Activated naive CD8-positive, alpha-beta T cell treated with anti-CD3 and anti-CD28 coated beads for 36 hours (primary cell): ENCODE results near the gene NAA38. TPM values are rescaled to one million over a fixed set of nuclear protein-coding genes. Genes with fewer than 3 reads are reported as not detected.

Experiments used
- DNase-seq: peaks from one replicate; pipeline ENCODE4 v3.0.0; 2021
- H3K27ac Mint-ChIP-seq: one replicate; pipeline ENCODE4 v1.8.0; 2022; ENCODE audit warnings: mild to moderate bottlenecking, moderate library complexity, mixed read lengths
- H3K27me3 Mint-ChIP-seq: one replicate; pipeline ENCODE4 v1.8.0; 2022; ENCODE audit warnings: mild to moderate bottlenecking, mixed read lengths
- H3K36me3 Mint-ChIP-seq: one replicate; pipeline ENCODE4 v1.8.0; 2021; ENCODE audit warnings: mild to moderate bottlenecking, mixed read lengths
- H3K4me1 Mint-ChIP-seq: one replicate; pipeline ENCODE4 v1.8.0; 2021; ENCODE audit warnings: mixed read lengths
- H3K4me3 Mint-ChIP-seq: one replicate; pipeline ENCODE4 v1.8.0; 2022; ENCODE audit warnings: mild to moderate bottlenecking, moderate library complexity, mixed read lengths
- H3K9me3 Mint-ChIP-seq: one replicate; pipeline ENCODE4 v1.8.0; 2022; ENCODE audit warnings: mixed read lengths
- total RNA-seq, 2 experiments: library from RNA; stranded (reverse); gene quantifications; one replicate each; pipeline ENCODE4 v1.2.3, GENCODE V29; 2021

Gene NAA38
- total RNA-seq, 2 experiments from 2014 or later: 65.2 to 66.6 TPM

DNA sequence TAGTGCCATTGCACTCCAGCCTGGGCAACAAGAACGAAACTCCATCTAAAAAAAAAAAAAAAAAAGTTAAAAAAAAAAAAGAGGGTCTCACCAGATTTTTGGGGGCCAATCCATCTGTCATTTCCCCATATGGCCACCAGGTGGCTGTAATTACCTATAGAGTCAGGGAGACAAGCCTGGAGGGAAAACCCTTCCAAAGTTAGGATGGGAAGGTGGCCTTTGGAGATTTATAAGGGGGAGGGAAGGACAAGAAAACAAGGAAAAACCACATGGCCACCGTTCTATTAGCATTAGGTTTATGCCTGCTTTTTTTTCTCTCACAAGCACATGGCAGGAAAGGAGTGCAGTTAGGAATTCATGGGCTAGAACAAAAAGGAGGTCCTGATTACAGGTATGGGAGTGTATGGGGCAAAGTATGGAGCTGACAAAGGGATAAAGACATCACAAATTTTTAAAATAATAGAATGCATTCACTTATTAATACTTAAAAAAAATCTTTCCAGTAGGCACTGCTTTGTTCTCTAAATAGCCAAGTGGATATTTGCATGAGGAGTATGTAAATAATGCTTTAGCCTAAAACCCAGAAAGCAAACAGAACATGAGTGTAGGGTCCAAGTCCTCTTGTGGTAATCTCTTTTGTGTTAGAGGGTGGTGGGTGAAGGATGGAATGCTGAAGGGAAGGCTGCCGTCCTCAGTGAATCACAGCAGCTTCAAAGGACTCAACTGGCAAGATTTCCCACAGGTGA, 5.5 kb upstream of the NAA38 start:
- Mint-ChIP-seq H3K4me1 (peaks cover 25% of the 10 kb centered on the region), H3K36me3 (peaks cover 21% of the 10 kb centered on the region), H3K4me3 (no peak overlapping the region), H3K27me3 (no peaks in the 10 kb centered on the region), H3K27ac (no peak overlapping the region), H3K9me3 (peaks cover 2% of the 10 kb centered on the region)
- DNase-seq: peak; percentile 45

DNA sequence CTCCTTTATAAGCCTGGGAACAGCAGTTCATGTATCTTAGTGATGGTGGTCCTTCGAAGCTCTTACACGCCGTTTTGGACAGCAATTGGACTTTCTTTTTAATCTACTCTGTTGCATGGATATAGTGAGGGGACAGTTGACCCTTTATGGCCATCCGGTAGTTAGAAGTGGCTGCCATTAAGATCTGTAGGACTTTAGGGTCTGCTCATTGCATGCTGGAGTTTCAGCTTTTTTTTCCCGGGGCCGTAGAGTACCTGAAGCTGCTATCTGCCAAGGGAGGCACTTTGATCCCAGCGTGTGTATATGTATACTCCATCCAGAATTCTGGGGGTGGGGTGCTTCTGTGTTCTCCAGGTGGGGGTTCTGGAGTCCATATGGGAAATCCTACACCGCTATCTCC, 1.7 kb upstream of the NAA38 start:
- Mint-ChIP-seq H3K9me3 (no peaks in the 10 kb centered on the region), H3K4me1 (peaks cover 20% of the 10 kb centered on the region), H3K36me3 (peaks cover 5% of the 10 kb centered on the region), H3K27me3 (no peaks in the 10 kb centered on the region), H3K4me3 (no peak overlapping the region), H3K27ac (no peak overlapping the region)
- DNase-seq: no peak

DNA sequence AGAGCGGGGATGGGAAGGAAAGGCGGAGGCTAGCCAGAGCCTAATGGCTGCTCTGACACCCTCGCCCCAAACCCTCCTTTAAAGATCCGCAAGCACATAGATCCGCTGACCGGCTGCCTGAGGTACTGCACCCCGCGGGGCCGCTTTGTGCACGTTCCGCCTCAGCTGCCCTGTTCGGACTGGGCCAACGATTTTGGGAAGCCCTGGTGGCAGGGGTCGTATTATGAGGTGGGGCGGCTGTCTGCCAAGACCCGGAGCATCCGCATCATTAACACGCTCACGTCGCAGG, 1.1 kb upstream of the NAA38 start:
- peak; percentile 47 for DNase-seq
- Mint-ChIP-seq H3K27me3 (no peaks in the 10 kb centered on the region), H3K4me3 (no peak overlapping the region), H3K4me1 (peaks cover 24% of the 10 kb centered on the region), H3K27ac (no peak overlapping the region), H3K36me3 (peaks cover 5% of the 10 kb centered on the region), H3K9me3 (no peaks in the 10 kb centered on the region)

DNA sequence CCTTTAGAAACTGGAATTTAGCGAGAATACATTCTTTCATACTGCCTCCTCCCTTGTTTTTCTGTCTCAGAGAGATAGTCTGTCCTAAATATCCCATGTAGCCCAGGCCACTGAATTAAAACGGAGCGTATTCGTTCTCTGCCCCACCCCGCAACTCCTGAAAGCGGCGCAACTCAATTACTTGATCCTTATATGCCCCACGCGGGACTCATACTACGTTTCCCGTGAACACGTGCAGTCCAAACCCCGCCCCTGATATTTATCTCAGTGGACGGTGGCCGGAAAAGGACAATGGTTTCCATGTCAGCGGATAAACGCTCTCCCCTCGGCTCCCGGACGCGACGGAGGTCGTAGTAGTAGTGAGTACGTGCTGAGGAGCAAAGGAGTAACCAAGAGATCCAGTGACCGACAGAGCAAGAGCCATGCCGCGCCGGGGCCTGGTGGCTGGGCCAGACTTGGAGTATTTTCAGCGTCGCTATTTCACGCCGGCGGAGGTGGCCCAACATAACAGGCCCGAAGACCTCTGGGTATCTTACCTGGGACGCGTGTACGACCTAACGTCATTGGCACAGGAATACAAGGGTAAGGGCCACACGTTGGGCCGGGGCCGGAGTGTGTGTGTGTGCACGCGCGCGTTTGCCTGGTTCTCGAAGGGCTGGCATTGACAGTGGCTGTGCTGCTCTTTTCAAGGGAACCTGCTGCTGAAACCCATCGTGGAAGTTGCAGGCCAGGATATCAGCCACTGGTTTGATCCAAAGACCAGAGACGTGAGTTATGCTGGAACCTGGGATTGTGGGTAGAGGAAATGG, 558 bp upstream of the NAA38 start, which contains the start of gene CYB5D1:
CYB5D1 (plus strand) TSS at position 291 of the 809 bp plus-strand sequence; CDS start at position 423, 132 bp downstream.
- no peaks in the 10 kb centered on the region for H3K27me3 Mint-ChIP-seq
- peaks cover 24% of the 10 kb centered on the region for H3K4me1 Mint-ChIP-seq
- H3K36me3 Mint-ChIP-seq: peaks cover 7% of the 10 kb centered on the region
- no peak within 1 kb of the TSS for H3K4me3 Mint-ChIP-seq
- DNase-seq: peak; percentile 85
- no peaks in the 10 kb centered on the region for H3K9me3 Mint-ChIP-seq
- H3K27ac Mint-ChIP-seq: no peak within 1 kb of the TSS

DNA sequence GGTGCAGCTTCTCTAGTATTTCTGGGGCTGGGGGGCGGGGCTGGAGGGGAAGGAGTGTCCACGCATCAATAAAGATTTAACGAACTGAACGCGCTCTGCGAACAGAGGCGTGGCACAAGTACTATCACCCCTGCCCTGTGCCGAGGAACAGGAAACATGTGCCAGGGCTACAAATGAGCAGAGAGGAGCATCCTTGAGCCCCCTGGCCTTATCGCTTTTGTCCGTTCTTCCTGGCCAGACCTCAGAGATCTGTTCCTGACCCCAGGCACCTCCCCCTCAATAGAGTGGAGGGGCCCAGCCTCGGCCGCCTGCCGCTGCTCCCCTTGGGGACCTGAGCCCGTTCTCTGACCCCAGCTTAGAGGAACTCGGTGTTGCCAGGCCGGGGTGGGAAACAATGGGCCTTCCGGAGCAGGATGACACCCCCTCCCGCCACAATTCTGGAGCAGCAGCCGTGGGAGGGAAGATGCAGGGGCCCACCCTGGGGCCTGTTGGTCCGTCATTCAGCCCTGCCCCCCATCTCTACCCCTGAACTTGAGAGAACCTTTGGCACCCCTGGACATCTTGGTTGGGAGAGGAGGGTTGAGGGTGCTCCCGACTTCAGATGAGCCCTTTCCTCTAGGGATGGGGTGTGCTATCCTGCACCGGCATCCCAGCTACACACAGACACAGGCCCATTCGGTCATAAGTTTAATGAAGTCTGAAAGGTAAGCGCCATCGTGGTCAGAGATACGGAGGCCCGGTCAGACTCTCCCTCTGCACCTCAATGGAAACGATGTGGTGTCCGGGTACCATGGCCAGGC, 1.1 kb downstream of the NAA38 start:
- no peak overlapping the region for H3K27ac Mint-ChIP-seq
- H3K4me3 Mint-ChIP-seq: no peak overlapping the region
- peaks cover 30% of the 10 kb centered on the region for H3K4me1 Mint-ChIP-seq
- DNase-seq: no peak
- H3K9me3 Mint-ChIP-seq: no peaks in the 10 kb centered on the region
- peaks cover 16% of the 10 kb centered on the region for H3K36me3 Mint-ChIP-seq
- no peaks in the 10 kb centered on the region for H3K27me3 Mint-ChIP-seq

DNA sequence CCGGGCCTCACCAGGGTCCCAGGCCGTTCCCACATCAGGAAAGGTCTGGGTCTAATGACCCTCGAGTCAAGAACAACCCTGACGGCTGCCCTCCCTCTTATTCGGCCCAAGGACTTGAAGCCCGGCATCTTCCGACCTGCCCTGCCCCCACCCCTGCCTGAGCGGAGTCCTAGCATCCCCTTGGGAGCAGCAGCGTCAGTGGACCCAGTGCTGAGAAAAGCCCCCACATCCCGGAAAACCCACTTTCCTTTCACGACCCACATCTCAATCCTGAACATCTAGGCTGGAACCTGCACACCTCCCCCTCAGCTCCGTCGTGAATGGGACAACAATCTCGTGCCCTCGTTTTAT, 1.7 kb downstream of the NAA38 start:
- no peaks in the 10 kb centered on the region for H3K9me3 Mint-ChIP-seq
- no peak overlapping the region for H3K4me3 Mint-ChIP-seq
- peaks cover 21% of the 10 kb centered on the region for H3K36me3 Mint-ChIP-seq
- no peaks in the 10 kb centered on the region for H3K27me3 Mint-ChIP-seq
- no peak overlapping the region for H3K27ac Mint-ChIP-seq
- H3K4me1 Mint-ChIP-seq: peaks cover 35% of the 10 kb centered on the region
- DNase-seq: no peak

DNA sequence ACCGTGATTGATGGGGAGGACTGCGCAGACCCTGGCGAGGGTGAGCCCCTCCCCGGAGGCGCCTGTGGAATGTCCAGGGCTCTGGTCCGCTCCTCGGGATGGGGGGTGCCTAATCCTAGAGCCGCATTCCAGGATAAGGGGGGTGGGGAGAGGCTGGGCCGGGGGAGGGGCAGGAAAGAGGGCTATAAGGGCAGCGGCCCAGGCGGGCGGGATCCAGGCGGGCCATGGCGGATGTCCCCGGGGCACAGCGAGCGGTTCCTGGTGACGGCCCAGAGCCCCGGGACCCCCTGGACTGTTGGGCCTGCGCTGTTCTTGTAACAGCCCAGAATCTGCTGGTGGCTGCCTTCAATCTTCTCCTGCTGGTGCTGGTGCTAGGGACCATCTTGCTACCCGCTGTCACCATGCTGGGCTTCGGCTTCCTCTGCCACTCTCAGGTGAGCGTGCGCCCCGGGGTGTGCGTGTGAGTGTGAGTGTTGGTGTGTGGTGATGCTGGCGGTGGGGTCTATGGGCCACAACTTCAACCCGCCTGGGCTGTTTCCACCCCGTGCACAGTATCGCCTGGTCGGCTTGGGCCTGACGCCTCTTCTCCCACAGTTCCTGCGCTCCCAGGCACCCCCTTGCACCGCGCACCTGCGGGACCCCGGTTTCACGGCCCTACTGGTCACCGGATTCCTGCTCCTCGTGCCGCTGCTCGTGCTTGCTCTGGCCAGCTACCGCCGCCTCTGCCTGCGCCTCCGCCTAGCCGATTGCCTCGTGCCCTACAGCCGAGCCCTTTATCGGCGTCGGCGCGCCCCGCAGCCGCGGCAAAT, 2.3 kb downstream of the NAA38 start, which contains the start of gene TMEM88:
TMEM88 (plus strand) TSS at position 216 of the 809 bp plus-strand sequence; CDS start at position 225, 9 bp downstream.
- H3K9me3 Mint-ChIP-seq: no peaks in the 10 kb centered on the region
- no peak for DNase-seq
- H3K27ac Mint-ChIP-seq: peak within 1 kb of the TSS; percentile 28
- no peak within 1 kb of the TSS for H3K4me3 Mint-ChIP-seq
- peaks cover 41% of the 10 kb centered on the region for H3K4me1 Mint-ChIP-seq
- H3K36me3 Mint-ChIP-seq: peaks cover 27% of the 10 kb centered on the region
- no peaks in the 10 kb centered on the region for H3K27me3 Mint-ChIP-seq

DNA sequence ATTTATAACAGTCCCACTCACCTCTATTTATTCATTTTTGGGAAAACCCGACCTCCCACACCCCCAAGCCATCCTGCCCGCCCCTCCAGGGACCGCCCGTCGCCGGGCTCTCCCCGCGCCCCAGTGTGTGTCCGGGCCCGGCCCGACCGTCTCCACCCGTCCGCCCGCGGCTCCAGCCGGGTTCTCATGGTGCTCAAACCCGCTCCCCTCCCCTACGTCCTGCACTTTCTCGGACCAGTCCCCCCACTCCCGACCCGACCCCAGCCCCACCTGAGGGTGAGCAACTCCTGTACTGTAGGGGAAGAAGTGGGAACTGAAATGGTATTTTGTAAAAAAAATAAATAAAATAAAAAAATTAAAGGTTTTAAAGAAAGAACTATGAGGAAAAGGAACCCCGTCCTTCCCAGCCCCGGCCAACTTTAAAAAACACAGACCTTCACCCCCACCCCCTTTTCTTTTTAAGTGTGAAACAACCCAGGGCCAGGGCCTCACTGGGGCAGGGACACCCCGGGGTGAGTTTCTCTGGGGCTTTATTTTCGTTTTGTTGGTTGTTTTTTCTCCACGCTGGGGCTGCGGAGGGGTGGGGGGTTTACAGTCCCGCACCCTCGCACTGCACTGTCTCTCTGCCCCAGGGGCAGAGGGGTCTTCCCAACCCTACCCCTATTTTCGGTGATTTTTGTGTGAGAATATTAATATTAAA, 3.1 kb downstream of the NAA38 start:
- H3K4me1 Mint-ChIP-seq: peaks cover 46% of the 10 kb centered on the region
- no peak overlapping the region for H3K4me3 Mint-ChIP-seq
- H3K36me3 Mint-ChIP-seq: peaks cover 33% of the 10 kb centered on the region
- no peaks in the 10 kb centered on the region for H3K27me3 Mint-ChIP-seq
- peak overlapping the region; percentile 28 for H3K27ac Mint-ChIP-seq
- no peak for DNase-seq
- H3K9me3 Mint-ChIP-seq: no peaks in the 10 kb centered on the region

DNA sequence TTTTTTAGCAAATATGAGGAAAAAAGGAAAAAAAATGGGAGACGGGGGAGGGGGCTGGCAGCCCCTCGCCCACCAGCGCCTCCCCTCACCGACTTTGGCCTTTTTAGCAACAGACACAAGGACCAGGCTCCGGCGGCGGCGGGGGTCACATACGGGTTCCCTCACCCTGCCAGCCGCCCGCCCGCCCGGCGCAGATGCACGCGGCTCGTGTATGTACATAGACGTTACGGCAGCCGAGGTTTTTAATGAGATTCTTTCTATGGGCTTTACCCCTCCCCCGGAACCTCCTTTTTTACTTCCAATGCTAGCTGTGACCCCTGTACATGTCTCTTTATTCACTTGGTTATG, 3.7 kb downstream of the NAA38 start:
- Mint-ChIP-seq H3K27me3 (no peaks in the 10 kb centered on the region), H3K36me3 (peaks cover 33% of the 10 kb centered on the region), H3K9me3 (no peaks in the 10 kb centered on the region), H3K27ac (peak overlapping the region; percentile 28), H3K4me1 (peaks cover 40% of the 10 kb centered on the region), H3K4me3 (no peak overlapping the region)
- DNase-seq: no peak

DNA sequence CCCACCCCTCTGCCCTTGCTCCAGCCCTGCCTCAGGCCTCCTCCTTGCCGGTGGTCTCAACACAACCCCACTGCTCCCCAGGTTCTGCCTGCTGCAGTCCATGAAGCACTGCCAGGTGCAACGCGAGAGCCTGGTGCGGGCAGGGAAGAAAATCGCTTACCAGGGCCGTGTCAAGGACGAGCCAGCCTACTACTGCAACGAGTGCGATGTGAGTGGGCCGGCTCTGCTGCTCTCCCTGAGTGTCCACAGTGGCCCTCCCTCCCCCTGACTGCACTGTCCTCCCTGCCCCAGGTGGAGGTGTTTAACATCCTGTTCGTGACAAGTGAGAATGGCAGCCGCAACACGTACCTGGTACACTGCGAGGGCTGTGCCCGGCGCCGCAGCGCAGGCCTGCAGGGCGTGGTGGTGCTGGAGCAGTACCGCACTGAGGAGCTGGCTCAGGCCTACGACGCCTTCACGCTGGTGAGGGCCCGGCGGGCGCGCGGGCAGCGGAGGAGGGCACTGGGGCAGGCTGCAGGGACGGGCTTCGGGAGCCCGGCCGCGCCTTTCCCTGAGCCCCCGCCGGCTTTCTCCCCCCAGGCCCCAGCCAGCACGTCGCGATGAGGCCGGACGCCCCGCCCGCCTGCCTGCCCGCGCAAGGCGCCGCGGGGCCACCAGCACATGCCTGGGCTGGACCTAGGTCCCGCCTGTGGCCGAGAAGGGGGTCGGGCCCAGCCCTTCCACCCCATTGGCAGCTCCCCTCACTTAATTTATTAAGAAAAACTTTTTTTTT, 4.3 kb downstream of the NAA38 start:
- H3K27ac Mint-ChIP-seq: peak overlapping the region; percentile 56
- H3K9me3 Mint-ChIP-seq: no peaks in the 10 kb centered on the region
- H3K4me3 Mint-ChIP-seq: no peak overlapping the region
- H3K36me3 Mint-ChIP-seq: peaks cover 36% of the 10 kb centered on the region
- H3K4me1 Mint-ChIP-seq: peaks cover 38% of the 10 kb centered on the region
- no peak for DNase-seq
- H3K27me3 Mint-ChIP-seq: no peaks in the 10 kb centered on the region

DNA sequence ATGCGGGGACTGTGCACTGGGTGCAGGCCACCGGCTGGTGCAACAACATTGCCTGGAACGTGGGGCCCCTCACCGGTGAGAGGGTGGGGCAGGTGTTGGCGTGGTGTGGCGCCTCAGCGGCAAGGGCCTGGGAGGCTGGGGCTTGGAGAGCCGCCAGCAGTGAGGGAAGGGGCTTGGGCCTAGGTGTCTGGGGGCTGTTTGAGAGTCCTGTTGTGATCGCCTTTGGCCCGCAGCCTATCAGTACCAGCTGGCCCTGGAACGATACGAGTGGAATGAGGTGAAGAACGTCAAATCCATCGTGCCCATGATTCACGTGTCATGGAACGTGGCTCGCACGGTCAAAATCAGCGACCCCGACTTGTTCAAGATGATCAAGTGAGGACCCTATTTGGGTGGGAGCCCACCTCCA, 5.1 kb downstream of the NAA38 start:
- Mint-ChIP-seq H3K4me1 (peaks cover 40% of the 10 kb centered on the region), H3K4me3 (peak overlapping the region; percentile 43), H3K27ac (peak overlapping the region; percentile 62), H3K36me3 (peaks cover 36% of the 10 kb centered on the region), H3K27me3 (no peaks in the 10 kb centered on the region), H3K9me3 (no peaks in the 10 kb centered on the region)
- DNase-seq: no peak

DNA sequence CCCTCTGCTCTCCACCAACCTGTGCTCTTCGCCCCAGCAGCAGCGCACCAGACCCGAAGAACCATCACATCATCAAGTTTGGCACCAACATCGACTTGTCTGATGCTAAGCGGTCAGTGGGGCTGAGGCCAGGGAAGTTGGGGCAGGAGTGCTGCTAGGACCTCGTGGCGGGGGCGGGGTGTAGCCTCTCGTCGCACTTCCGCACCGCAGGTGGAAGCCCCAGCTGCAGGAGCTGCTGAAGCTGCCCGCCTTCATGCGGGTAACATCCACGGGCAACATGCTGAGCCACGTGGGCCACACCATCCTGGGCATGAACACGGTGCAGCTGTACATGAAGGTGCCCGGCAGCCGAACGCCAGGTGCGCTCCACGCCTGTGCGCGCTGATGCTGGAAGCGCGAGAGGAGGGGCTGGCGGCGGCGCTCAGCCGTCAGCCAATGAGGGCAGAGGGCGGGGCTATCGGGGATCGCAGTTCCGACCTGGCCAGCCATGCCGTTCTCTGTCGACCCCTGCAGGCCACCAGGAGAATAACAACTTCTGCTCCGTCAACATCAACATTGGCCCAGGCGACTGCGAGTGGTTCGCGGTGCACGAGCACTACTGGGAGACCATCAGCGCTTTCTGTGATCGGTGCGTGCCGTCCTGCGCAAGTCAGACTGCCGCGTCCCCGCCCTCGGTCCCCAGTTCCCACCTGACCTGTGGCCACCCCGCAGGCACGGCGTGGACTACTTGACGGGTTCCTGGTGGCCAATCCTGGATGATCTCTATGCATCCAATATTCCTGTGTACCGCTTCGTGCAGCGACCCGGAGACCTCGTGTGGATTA, 5.7 kb downstream of the NAA38 start:
- peak; percentile 96 for DNase-seq

More for the DNA sequence above, 5.7 kb downstream of the NAA38 start:
- no peaks in the 10 kb centered on the region for H3K9me3 Mint-ChIP-seq
- H3K4me3 Mint-ChIP-seq: peak overlapping the region; percentile 76
- H3K27ac Mint-ChIP-seq: peak overlapping the region; percentile 80
- peaks cover 36% of the 10 kb centered on the region for H3K36me3 Mint-ChIP-seq
- no peaks in the 10 kb centered on the region for H3K27me3 Mint-ChIP-seq
- peaks cover 44% of the 10 kb centered on the region for H3K4me1 Mint-ChIP-seq
